H1 (cell line): ENCODE results near the gene PDGFRA.

ENCODE experiments used
- ATF2 ChIP-seq: IDR thresholded peaks from 2 replicates; pipeline ENCODE4 v1.6.1; 2012; ENCODE audit warnings: low read length, inconsistent platforms
- BCL11A ChIP-seq, 2 experiments: IDR thresholded peaks; one replicate each; pipeline ENCODE4 v1.6.1; 2011; ENCODE audit warnings: low read depth in 2 of 2, low read length in 2 of 2, mild to moderate bottlenecking in 2 of 2
- CBX5 ChIP-seq: fragments of 300-800, 300-1000 bp; sonication (generic); IDR thresholded peaks from 2 replicates; pipeline ENCODE4 v1.7.1; 2016; ENCODE audit warnings: antibody characterized with exemption, low read length, low read depth
- CEBPB ChIP-seq: IDR thresholded peaks from 2 replicates; pipeline ENCODE4 v1.6.1; 2012; ENCODE audit warnings: low read depth, low read length
- CREB1 ChIP-seq: IDR thresholded peaks from 2 replicates; pipeline ENCODE4 v1.6.1; 2012; ENCODE audit warnings: inconsistent platforms
- CTCF ChIP-seq, 3 experiments: IDR thresholded peaks; 1 replicate in 2 of 3; 2 replicates in 1 of 3; pipeline versions ENCODE4 v1.5.1 to v1.6.1; 2011; ENCODE audit warnings: low read length in 3 of 3, mild to moderate bottlenecking in 3 of 3, inconsistent platforms in 2 of 3, low read depth in 1 of 3, moderate library complexity in 1 of 3; ENCODE audit not compliant: insufficient read depth in 1 of 3; ENCODE audit errors: control extremely low read depth in 1 of 3
- JUND ChIP-seq: IDR thresholded peaks from 2 replicates; pipeline ENCODE4 v1.6.1; 2011; ENCODE audit warnings: mild to moderate bottlenecking, improper control_type of control experiment, low read length
- MAFK ChIP-seq: IDR thresholded peaks from 2 replicates; pipeline ENCODE4 v1.6.1; 2012; ENCODE audit warnings: low read depth, mild to moderate bottlenecking, improper control_type of control experiment, low read length
- PHF8 ChIP-seq: fragments of 200-600 bp; sonication (generic); conservative IDR thresholded peaks from 2 replicates; pipeline ENCODE4 v1.7.1; 2012; ENCODE audit warnings: low read depth, mild to moderate bottlenecking, inconsistent platforms, low read length, moderate library complexity
- POLR2A ChIP-seq, 2 experiments: IDR thresholded peaks; 1 replicate in 1 of 2; 2 replicates in 1 of 2; pipeline ENCODE4 v1.6.1; 2011; ENCODE audit warnings: low read depth in 2 of 2, low read length in 2 of 2, mild to moderate bottlenecking in 2 of 2; ENCODE audit errors: control extremely low read depth in 1 of 2
- POLR2AphosphoS5 ChIP-seq: IDR thresholded peaks from 2 replicates; pipeline ENCODE4 v1.6.1; 2011; ENCODE audit warnings: low read depth, low read length
- SP2 ChIP-seq: IDR thresholded peaks from 2 replicates; pipeline ENCODE4 v1.6.1; 2012; ENCODE audit warnings: mild to moderate bottlenecking, low read length, inconsistent platforms

GRCh38 chr4:54199919-54200318, 29.2 kb upstream of the PDGFRA start:
- TF ChIP-seq POLR2AphosphoS5 (no peak), PHF8 (no peak), ATF2 (no peak), CREB1 (no peak), JUND (no peak), SP2 (no peak), BCL11A (IDR thresholded peaks at IDR 0.05; ENCODE audit: low read depth in 2 of 2, low read length in 2 of 2) (no peak), CTCF (IDR thresholded peaks at IDR 0.05; ENCODE audit: control extremely low read depth in 1 of 3, insufficient read depth in 1 of 3, low read depth in 1 of 3, low read length in 3 of 3) (no peak), MAFK (no peak), CEBPB (no peak), POLR2A (IDR thresholded peaks at IDR 0.05; ENCODE audit: control extremely low read depth in 1 of 2, low read depth in 2 of 2, low read length in 2 of 2) (no peak), CBX5 (no peak)
